GM19467 (cell line): Measurements from ENCODE around the gene TMEM179.

Experiments used
- ATAC-seq: cut with Tn5 transposase; IDR thresholded peaks from one replicate; pipeline ENCODE4 v1.9.1; 2021; ENCODE audit warnings: mild to moderate bottlenecking, moderate library complexity; ENCODE audit not compliant: unreplicated experiment

The TMEM179 gene

DNA sequence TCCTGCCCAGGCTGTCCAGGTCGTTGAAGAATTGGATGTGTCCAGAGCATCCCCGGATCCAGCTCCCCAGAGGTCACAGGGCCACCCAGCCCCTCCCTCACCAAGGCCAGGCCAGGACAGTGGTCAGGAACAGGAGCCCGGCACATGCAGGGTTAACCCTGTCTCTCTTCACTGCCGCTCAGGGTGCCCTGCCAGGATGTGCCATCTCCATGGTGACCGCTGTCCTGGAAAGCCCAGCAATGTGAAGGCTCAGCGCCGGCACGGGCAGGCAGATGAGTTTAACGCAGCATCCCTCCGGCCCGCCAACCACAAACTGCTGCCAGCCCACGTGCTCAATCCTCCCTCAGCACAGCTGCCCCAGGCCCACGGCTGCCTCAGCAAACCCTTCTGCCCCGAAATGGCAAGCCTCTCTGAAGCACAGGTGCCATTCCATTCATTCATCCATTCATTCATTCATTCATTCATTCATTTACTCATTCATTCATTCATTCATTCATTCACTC is 4.4 kb downstream of the TMEM179 start:
- ATAC-seq, result no peak

DNA sequence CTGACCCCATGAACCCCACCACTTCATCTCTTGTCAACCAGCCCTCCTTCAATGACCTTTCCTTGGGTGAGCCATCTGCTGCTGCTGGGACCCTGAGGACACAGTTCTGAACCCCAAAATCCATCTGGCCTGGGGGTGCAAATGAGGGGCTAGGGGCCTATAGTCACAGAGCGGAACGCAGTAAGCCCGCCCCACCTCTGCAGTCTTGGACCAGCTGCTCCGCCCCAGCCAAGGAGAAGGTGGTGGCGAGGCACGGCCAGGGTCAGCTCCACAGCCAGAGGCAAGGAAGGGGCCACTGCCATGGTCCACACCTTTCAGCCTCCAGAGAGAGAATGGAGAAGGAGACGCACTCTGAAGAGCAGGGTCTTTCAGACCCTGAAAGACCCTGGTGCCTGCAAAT is 5.1 kb downstream of the TMEM179 start:
- no peak for ATAC-seq

DNA sequence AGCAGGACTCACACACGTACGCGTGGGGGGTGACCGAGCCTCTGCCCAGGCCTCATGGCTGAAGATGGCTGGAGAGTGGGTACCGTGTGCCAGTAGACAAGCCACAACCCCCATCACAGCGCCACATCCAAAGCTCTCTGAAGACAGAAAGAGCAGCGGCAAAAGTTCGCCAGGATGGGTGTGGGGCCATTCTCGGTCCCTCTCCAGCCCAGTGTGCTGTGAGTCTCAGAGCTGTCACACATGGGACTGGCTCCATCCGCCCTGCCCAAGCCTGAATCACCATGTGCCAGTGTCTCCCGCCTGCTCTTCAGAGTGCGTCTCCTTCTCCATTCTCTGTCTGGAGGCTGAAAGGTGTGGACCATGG is 5.7 kb downstream of the TMEM179 start:
- ATAC-seq, result no peak

DNA sequence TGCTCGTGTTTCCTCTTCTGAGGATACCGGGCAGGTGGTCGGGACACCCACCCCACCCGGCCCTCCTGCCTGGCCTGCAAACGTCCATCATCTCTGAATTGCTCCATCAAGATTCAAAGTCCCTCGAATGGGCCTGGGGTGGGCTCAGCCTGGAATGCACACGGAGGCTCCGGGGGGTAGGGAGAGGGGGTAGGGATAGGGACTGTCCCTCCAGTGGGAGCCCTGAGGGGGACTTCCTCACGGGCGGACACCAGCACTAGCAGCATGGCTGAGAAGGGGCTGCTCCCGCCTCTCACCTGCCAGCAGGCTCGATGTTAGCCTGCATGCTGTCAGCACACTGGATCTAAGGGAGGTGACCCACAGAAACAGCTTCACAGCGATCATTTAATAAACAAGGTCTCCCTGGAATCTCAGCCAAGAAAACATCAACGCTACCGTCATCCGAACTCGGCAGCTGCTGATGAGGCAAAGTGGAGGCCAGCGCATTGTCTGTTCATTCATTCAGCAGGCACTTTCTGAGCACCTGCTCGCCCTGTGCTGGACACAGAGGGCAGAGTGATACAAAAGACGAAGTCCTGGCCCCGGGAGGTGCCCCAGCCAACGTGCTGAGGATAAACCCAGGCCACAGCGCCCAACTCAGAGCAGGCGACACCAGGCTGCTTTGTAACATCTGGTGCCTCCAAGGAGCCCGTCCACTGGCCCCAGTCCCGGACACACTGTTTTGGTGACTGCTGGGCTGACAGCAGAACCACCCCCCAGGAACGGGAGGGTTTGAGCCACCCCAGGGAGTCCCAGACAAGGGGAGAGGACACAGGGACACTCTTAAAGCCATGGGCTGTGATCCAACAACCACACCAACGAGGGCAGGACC is 6.3 kb downstream of the TMEM179 start:
- no peak for ATAC-seq

DNA sequence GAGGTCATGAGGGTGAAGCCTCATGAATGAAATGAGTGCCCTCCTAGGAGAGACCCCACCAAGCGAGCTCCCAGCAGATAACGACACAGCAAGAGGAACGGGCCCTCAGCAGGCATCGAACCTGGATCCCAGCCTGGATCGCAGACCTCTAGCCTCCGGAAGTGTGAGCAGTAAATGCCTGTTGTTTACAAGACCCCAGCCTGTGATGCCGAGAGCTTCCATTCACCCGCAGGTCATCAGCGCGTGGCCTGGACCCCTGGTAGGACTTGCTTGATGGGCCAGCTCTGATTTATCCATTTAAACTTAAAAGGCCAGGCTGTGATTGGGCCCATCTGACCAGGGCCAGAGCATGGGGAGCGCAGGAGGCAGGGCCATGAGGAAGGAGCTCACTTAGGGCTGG is 7.0 kb downstream of the TMEM179 start:
- no peak for ATAC-seq

DNA sequence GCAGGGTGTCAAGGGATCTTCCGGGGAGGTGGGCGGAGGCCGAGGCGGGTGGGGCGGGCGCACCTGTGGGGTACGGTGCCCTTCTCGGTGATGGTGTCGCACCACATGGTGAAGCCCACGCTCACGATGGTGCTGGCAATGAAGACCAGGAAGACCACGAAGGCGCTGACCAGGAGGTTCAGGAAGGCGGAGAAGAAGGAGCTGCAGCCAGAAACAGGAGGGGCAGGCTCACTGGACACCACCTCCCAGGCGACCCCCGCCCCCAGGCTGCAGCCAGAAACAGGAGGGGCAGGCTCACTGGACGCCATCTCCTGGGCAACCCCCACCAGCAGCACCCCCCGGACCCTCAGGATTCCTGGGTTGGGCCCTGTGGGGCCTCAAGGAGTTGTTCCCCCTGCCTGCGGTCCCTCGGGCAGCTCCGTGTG is 7.6 kb downstream of the TMEM179 start:
- ATAC-seq, result no peak

DNA sequence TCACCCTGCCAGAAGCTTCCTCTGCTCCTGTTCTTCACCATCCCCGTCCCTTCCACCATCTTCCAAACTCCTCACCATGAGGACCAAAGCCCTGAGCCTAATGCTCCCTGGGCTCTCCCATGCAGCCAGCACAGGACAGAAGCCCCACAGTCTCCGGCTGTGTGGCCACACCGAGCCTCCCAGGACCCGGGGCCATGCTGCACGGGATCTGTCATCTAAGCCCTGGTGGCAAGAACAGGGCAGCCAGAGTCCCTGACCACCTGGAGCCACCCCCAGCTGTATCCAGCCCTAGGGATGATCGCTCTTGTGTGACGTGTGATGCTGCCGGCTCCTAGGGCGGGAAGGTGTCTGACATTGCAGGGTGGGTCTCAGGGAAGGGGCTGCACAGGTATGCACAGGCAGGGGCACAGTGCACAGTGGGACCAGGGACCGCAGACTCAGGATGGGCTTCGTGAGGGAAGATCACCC is 8.1 kb downstream of the TMEM179 start:
- no peak for ATAC-seq

DNA sequence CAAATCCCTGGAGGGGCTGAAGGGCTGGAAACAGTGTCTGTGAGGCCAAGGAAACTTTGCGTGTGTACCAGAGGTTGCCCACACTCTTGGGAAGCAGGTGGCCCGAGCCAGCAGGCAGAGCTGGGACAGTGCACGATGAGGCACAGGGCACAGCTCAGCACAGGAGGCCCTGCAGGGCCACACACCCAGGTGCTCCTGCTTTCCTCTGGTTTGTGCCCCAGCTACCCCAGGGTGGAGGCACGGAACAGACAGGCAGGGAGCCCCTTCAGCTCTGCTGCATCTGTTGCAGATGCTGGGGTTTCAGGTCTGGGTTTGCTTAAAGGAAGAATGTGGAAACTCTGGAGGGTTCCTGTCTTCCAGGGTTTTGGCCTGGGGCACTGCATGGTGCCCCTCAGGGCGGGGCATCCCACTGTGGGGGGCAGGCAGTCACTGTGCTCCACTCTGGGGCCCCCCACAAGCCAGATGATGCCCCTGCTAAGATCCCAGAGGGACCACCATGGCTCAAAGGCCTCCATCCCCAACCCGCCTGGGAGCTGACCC is 8.6 kb downstream of the TMEM179 start:
- ATAC-seq, result no peak

DNA sequence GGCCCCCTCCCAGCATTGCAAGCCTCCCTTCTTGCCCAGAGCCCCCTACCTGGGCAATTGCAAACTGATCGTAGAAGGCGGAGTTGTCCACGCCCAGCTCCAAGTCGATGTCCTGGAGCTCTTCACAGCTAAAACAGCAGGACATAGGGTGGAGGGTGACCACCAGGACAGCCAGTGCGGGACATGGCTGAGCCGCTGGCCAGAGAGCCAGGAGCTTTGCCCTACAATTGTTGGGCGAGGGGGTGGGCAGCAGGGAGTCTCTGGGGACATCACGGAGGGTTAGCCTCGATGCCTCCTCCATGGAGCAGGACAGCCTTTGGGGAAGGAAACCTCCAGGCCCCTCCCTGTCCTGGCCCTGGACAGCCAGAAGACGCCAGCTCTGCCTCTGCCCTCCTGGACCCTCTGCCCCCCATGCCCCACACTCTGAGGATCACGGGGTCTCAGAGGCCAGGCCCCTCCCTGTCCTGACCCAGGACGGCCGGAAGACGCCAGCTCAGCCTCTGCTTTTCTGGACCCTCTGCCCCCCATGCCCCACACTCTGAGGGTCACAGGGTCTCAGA is 9.4 kb downstream of the TMEM179 start:
- ATAC-seq, result no peak

DNA sequence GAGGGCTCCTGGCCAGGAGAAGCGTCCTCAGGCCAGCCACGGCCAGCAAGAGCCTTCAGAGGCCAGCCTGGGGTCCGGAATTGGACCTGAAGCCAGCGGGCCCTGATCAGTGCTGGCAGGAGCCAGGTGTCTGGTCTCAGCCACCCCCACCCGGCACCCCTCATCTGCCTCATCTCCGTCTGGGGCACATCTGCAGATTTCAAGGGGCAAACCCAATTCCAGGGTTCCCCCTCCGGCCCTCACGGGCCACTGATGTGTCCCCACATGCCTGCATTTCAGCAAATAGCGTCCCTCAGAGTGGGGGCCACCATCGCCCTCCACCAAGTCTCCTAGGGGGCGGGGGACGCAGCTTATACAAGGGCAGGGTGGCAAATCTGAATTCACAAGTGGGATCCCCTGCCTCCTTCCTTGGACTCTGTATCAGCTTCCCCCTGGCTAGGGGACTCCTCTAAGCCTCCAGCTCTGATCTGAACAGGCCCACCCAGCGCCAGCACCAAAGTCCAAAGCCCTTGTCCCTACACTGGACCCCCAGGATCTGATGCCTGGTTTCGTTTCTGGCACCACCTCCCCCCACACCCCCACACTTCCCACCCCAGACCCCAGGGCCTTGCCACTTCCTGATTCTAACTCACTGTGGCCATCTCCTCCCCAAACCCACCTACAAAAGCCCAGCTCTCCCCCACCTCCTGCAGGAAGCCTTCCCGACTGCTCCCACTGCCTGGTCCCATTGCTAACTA is 10.1 kb downstream of the TMEM179 start:
- ATAC-seq, result no peak

DNA sequence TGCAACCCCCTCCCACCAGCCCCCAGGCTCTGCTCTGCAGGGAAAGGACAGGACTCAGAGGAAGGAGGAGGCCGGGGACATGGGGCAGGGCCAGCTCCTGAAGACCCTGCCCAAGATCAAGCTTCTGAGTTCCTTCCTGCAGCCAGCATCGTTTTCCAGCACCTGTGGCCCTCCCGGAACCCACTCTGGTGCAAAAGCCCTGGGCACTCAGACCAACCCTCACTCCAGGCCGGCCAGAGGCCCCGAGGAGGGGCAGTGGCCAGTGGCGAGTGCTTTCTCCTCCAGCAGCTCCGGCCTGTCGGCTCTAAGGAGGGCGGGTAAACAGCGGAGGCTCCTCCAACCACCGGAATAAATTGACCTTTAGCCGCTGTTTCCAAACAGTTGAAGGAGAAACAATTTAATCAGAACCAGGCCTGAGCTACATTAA is 10.8 kb downstream of the TMEM179 start:
- no peak for ATAC-seq

DNA sequence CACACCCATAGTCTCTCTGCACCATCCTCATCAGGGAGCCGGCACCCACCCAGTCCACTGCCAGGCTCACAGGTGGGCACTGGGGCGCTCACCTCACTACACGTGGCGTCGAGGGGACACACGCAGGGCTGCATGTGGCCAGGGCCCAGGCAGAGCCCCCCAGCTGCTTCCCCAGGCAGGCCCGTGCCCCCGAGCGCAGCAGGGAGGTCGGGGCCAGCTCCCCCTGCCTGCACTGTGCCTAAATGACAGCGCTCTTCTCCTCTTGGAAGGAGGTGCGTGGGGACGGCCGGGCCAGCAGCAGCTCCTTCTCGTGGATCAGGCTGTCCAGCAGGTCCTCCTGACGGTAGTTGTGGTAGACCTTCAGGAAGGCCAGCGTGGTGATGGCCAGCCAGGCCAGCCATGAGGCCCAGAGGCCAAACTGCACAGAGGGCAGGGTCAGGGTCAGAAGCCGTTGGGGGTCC is 11.3 kb downstream of the TMEM179 start:
- ATAC-seq, result no peak

DNA sequence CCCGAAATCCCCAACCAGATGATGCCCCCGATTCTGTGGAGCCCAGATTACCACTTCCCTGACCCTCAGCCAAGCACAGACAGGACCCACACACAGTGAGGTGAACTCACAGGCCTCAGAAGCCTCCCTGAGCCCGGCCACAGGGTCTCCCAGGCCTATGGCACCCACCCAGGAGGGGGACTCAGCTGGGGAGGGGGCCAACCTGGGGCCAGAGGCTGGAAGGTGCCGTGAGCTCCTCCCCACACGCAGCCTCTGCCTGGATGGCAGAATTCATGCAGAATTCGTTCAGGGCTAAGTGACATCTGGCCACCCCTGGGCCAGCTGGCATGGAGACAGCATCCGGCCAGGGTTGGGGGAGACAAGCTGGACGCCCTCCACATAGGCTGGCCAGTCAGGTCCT is 11.8 kb downstream of the TMEM179 start:
- no peak for ATAC-seq

DNA sequence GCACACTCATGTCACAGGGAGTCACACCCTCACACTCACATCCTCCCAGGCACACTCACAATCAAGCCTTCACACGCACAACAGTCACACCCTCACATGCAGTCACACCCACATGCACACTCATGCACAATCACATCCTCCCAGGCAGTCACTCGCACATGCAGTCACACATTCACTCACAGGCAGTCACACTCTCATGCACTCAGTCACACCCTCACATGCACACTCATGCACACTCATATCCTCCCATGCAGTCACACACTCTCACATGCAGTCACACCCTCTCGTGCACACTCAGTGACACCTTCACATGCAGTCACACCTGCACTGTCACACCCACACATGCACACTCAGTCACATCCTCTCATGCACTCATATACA is 12.3 kb downstream of the TMEM179 start:
- no peak for ATAC-seq

DNA sequence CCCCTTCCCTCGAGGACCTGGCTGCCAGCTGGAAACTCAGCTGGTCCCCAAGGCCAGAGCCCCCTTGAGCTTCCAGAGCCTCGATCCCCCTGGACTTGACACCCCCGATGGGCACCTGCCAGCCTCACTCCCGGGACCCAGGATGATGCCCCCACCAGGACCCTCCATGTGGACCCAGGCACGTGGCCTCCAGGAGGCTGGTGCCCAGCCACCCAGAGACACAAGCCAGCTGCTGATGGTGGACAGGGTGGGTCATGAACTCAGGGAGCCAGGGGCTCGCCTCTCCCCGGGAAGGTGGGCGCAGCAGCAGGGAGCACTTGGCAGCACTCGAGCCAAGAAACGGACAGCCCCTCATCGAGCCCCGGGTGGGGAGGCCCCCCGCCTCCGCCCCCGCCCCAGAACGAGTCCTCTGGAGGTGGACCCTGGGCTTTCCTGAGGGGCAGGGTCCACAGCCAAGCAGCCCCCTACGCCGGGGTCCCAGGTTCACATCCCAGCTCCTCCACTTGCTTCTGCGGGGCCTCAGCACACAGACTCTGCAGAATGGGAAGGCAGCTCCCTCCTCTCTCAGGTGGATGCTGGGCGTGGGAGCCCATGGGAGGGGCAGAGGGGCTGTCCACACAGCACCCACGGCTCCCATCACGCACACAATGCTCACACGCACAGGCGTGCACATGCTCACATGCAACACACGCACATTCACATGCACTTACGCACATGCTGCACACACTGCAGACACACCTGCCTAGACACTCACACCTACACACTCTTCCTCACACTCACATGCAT is 12.9 kb downstream of the TMEM179 start:
- no peak for ATAC-seq

DNA sequence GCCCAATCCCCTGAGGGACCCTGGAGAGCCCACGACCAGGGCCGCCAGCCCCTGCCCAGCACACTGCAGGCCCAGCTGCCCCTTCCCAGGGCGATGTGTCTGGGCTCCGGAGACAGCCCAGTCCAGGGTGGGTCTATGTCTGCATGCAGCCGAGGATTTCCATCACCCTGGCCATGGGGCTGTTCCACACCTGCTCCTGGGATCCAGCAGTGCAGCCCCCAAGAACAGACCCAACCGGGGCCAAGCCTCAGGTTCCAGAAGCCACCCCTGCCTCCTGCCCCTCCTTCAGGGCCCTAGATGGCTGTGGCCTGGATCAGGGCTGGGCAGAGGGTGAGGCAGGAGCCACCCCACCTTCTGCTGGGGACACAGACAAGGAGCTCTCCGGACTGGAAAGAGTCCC is 13.5 kb downstream of the TMEM179 start:
- ATAC-seq, result no peak

DNA sequence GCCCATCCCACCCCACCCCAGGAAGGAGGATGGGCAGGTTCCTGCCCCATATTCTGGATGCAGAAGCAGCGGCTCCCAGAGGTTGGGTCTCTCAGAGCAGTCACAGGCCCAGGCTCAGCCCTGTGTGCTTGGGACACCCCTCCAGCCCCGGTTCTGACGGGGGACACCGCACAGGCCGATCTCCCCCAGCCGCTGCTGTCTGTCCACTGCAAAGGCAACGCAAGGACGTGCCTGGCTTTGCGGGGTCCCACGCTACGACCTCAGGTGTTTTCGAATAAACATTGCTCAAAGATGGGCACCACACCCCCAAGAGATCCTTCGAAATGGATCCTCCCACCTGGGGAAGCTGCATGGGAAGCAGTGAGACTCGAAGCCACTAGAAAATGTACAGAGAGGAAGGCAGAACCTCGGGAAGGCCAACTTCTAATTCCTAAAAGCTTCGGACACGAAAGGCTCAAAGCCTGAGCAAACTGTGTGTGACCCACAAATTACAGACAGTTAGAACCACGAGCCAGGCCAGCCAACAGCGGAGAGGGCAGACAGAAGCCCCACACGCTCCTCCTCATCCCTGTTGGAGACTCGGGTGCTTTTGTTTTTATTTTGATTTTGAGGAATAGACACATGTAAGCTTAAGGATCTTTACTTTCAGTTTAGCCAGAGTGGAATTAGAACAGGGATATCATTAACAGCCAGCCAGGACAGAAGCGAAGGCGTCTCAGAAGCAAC is 14.2 kb downstream of the TMEM179 start:
- no peak for ATAC-seq

DNA sequence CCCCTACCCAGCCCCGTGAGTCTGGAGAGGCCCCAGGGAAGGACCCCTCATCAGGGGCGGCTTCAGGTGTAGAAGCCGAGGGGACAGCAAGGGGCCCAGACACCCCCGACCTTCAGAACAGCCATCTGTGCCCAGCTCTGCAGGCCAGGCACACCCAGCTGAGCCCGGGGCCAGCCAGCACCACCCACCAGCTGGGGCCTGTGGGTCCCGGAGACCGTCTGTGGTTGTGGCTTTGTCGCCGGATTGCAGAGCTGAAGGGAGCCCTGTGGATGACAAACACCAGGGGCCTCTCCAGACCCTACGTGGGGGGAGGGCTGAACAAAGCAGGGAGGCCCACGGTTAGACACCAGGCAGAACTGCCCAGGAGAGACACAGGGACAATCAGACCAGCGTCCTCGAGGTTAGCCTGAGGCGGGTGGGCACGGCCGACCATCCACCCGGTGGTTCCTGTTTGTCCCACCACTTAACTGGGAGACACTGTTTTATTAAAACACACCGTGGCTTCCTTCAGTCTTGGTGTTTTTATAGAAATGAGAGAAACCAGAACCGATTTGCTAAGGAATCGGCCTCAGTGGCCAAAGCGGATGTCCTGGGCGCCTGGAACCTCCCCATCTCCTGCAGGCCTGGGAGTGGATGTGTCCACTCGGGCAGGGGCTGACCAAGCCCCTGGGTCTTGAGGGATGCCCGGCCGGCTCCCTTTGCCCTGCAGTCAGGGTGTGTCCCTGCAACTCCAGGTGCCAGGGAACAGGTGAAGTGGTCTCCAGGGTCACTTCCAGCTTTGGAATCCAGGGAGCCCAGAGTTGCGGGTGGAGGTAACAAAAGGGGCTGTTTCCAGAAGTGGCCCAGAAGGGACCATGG is 15.0 kb downstream of the TMEM179 start:
- no peak for ATAC-seq
